OCI-LY1 (cell line): ENCODE results near the gene DUSP3.

Experiments
- H2AFZ ChIP-seq: fragments of 200-600 bp; sonication (generic), shearing (Covaris generic); 2 replicates; pipeline ENCODE4 v1.6.0; 2014; ENCODE audit warnings: antibody characterized with exemption, mild to moderate bottlenecking, low read length
- H3F3A ChIP-seq: fragments of 200-600 bp; sonication (generic), shearing (Covaris generic); 2 replicates; pipeline ENCODE4 v1.6.0; 2014; ENCODE audit warnings: mild to moderate bottlenecking, antibody characterized with exemption, low read length, moderate library complexity; ENCODE audit not compliant: insufficient read depth
- H3K27ac ChIP-seq: fragments of 200-600 bp; sonication (generic); 2 replicates; pipeline ENCODE4 v1.5.1; 2014; ENCODE audit warnings: low read length, mixed run types, mild to moderate bottlenecking, low read depth; ENCODE audit not compliant: poor library complexity, severe bottlenecking
- H3K27me3 ChIP-seq: fragments of 200-600 bp; sonication (generic); 2 replicates; pipeline ENCODE4 v1.6.0; 2014; ENCODE audit warnings: antibody characterized with exemption, mild to moderate bottlenecking, low read length, moderate library complexity; ENCODE audit not compliant: insufficient read depth
- H3K36me3 ChIP-seq: fragments of 200-600 bp; sonication (generic); 2 replicates; pipeline ENCODE4 v1.6.1; 2014; ENCODE audit warnings: mild to moderate bottlenecking, antibody characterized with exemption, low read length, moderate library complexity, mixed read lengths; ENCODE audit not compliant: insufficient read depth
- H3K4me1 ChIP-seq: fragments of 200-600 bp; sonication (generic); 2 replicates; pipeline ENCODE4 v1.5.1; 2014; ENCODE audit warnings: mild to moderate bottlenecking, low read length, moderate library complexity; ENCODE audit not compliant: insufficient read depth, severe bottlenecking
- H3K4me2 ChIP-seq: fragments of 200-600 bp; sonication (generic), shearing (Covaris generic); 2 replicates; pipeline ENCODE4 v1.6.1; 2014; ENCODE audit warnings: low read length
- H3K4me3 ChIP-seq: fragments of 200-600 bp; sonication (generic); 2 replicates; pipeline ENCODE4 v1.5.1; 2014; ENCODE audit warnings: low read length, low read depth, mild to moderate bottlenecking, mixed read lengths; ENCODE audit not compliant: poor library complexity, severe bottlenecking
- H3K79me2 ChIP-seq: fragments of 200-600 bp; shearing (Covaris generic); 2 replicates; pipeline ENCODE4 v1.6.1; 2016; ENCODE audit warnings: mixed run types, low read length, mixed read lengths; ENCODE audit not compliant: insufficient read depth
- H3K9ac ChIP-seq: fragments of 200-600 bp; sonication (generic), shearing (Covaris generic); 2 replicates; pipeline ENCODE4 v1.6.1; 2014; ENCODE audit warnings: mild to moderate bottlenecking, low read length, mixed read lengths
- H3K9me2 ChIP-seq: fragments of 200-600 bp; sonication (generic), shearing (Covaris generic); 2 replicates; pipeline ENCODE4 v1.6.1; 2014; ENCODE audit warnings: low read depth, mild to moderate bottlenecking, low read length, mixed read lengths
- H3K9me3 ChIP-seq: fragments of 200-600 bp; shearing (Covaris generic); 2 replicates; pipeline ENCODE4 v1.6.1; 2014; ENCODE audit warnings: low read length, mixed read lengths
- H4K20me1 ChIP-seq: fragments of 200-600 bp; sonication (generic), shearing (Covaris generic); 2 replicates; pipeline ENCODE4 v1.6.0; 2016; ENCODE audit warnings: mild to moderate bottlenecking, low read length; ENCODE audit not compliant: insufficient read depth
- EZH2 ChIP-seq: fragments of 200-600 bp; sonication (generic), shearing (Covaris generic); IDR thresholded peaks from 2 replicates; pipeline ENCODE4 v1.8.0; 2017; ENCODE audit warnings: borderline replicate concordance, mixed run types, mild to moderate bottlenecking, antibody characterized with exemption, low read length, moderate library complexity, mixed read lengths
- TF ChIP-seq, protein P1 (sequence below): fragments of 200-600 bp; sonication (generic), shearing (Covaris generic); IDR thresholded peaks from 2 replicates; pipeline ENCODE4 v1.5.1; 2017; ENCODE audit warnings: mild to moderate bottlenecking, antibody characterized with exemption, low read length, moderate library complexity, mixed read lengths

DUSP3 gene

DNA sequence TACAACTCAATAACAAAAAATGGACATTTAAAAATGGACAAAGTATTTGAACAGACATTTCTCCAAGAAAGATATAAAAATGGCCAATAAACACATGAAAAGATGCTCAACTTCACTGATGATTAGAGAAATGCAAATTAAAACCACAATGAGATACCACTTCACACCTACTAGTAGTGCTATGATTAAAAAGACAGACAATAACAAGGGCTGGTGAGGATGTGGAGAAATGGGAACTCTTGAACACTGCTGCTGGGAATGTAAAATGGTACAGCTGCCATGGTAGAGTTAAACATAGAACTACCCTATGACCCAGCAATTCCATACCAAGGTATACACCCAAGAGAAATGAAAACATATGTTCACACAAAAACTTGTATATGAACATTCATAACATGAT lies 26.3 kb upstream of the DUSP3 start:
- no peaks in the 10 kb centered on the region for H3F3A ChIP-seq
- H3K4me3 ChIP-seq, result no peak overlapping the region
- H3K9me3 ChIP-seq, result no peaks in the 10 kb centered on the region
- H3K4me1 ChIP-seq, result no peaks in the 10 kb centered on the region
- H4K20me1 ChIP-seq, result no peaks in the 10 kb centered on the region
- no peak overlapping the region for H3K9ac ChIP-seq
- no peak overlapping the region for H2AFZ ChIP-seq
- TF ChIP-seq, protein P1, sequence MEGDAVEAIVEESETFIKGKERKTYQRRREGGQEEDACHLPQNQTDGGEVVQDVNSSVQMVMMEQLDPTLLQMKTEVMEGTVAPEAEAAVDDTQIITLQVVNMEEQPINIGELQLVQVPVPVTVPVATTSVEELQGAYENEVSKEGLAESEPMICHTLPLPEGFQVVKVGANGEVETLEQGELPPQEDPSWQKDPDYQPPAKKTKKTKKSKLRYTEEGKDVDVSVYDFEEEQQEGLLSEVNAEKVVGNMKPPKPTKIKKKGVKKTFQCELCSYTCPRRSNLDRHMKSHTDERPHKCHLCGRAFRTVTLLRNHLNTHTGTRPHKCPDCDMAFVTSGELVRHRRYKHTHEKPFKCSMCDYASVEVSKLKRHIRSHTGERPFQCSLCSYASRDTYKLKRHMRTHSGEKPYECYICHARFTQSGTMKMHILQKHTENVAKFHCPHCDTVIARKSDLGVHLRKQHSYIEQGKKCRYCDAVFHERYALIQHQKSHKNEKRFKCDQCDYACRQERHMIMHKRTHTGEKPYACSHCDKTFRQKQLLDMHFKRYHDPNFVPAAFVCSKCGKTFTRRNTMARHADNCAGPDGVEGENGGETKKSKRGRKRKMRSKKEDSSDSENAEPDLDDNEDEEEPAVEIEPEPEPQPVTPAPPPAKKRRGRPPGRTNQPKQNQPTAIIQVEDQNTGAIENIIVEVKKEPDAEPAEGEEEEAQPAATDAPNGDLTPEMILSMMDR, result no peak
- TF ChIP-seq EZH2, result no peak
- H3K27me3 ChIP-seq, result peaks cover 13% of the 10 kb centered on the region
- no peaks in the 10 kb centered on the region for H3K36me3 ChIP-seq
- H3K79me2 ChIP-seq, result no peaks in the 10 kb centered on the region
- no peak overlapping the region for H3K4me2 ChIP-seq
- H3K27ac ChIP-seq, result no peak overlapping the region
- H3K9me2 ChIP-seq, result no peaks in the 10 kb centered on the region

DNA sequence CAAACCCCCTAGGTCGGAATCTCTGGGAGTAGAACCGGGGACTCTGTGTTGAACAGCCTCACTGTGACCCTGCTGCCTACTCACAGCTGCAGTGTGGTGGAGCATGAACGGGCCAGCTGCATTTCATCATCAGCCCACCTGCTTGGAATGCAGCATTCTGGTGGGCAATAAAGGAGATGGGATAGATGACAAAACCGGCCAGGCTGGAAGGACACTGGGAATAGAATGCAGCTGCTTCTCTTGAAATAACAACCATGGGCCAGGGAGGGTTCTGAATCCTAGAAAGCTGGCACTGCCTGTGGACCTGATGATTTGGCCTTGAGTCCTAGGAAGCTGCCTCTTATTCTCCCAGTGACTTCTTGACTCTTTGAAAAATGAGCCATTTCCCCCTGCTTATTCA lies 25.0 kb upstream of the DUSP3 start:
- Histone ChIP-seq H3K4me1 (no peaks in the 10 kb centered on the region), H3K9me3 (no peaks in the 10 kb centered on the region), H3K4me2 (no peak overlapping the region), H3K4me3 (no peak overlapping the region), H3K36me3 (no peaks in the 10 kb centered on the region), H4K20me1 (no peaks in the 10 kb centered on the region), H3K79me2 (no peaks in the 10 kb centered on the region), H3K27ac (no peak overlapping the region), H3K27me3 (peaks cover 10% of the 10 kb centered on the region), H3K9ac (no peak overlapping the region), H2AFZ (no peak overlapping the region), H3F3A (no peaks in the 10 kb centered on the region), H3K9me2 (no peaks in the 10 kb centered on the region)
- no peak for TF ChIP-seq EZH2
- TF ChIP-seq, protein P1, result no peak

DNA sequence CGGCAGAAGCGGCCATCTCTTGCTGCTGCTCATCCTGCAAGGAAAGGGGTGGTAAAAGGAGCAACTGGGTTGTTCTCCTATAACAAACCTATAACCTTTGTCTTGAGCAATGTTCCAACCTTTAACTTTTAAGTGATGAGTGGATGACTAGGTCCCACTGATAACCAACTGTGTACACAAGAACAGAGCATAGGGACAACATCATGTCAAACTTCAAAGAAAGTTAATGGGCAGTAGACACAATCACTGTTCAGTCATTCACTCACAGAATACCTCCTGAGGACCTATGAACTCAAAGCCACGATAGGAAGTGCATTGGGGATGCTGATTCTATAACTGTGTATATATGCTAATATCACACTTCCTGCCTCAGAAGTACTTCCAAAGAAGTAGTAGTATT lies 23.1 kb upstream of the DUSP3 start:
- H3K79me2 ChIP-seq, result no peaks in the 10 kb centered on the region
- H4K20me1 ChIP-seq, result no peaks in the 10 kb centered on the region
- H3K9me3 ChIP-seq, result no peaks in the 10 kb centered on the region
- no peaks in the 10 kb centered on the region for H3K4me1 ChIP-seq
- no peaks in the 10 kb centered on the region for H3K36me3 ChIP-seq
- H3K4me3 ChIP-seq, result no peak overlapping the region
- H3K9ac ChIP-seq, result no peak overlapping the region
- no peaks in the 10 kb centered on the region for H3K9me2 ChIP-seq
- TF ChIP-seq, protein P1, result no peak
- TF ChIP-seq EZH2, result no peak
- no peak overlapping the region for H3K27ac ChIP-seq
- peaks cover 10% of the 10 kb centered on the region for H3K27me3 ChIP-seq
- no peaks in the 10 kb centered on the region for H3F3A ChIP-seq
- no peak overlapping the region for H3K4me2 ChIP-seq
- H2AFZ ChIP-seq, result no peak overlapping the region
